Hepatocyte (in vitro differentiated cells): ENCODE results near the gene UBR3.
A peak's percentile ranks its signal among the peaks of the same experiment; 100 is the strongest.

Source experiments
- CTCF ChIP-seq: fragments of 200-600 bp; sonication (generic); IDR thresholded peaks from 2 replicates; pipeline ENCODE4 v1.5.1; 2016; ENCODE audit warnings: antibody characterized with exemption, mild to moderate bottlenecking; ENCODE audit not compliant: poor library complexity
- EZH2 ChIP-seq: fragments of 200-600 bp; sonication (generic); IDR thresholded peaks from 2 replicates; pipeline ENCODE4 v1.6.1; 2016; ENCODE audit warnings: antibody characterized with exemption, mild to moderate bottlenecking, borderline replicate concordance
- EZH2phosphoT487 ChIP-seq: fragments of 200-600 bp; sonication (generic); IDR thresholded peaks from one replicate; pipeline ENCODE4 v1.6.1; 2018; ENCODE audit warnings: antibody characterized with exemption, mild to moderate bottlenecking, low read depth, moderate library complexity; ENCODE audit not compliant: unreplicated experiment, severe bottlenecking

- no peak for TF ChIP-seq EZH2phosphoT487
- peak; percentile 95 for TF ChIP-seq CTCF
- TF ChIP-seq EZH2: no peak
Measured at GRCh38 chr2:169824373-169825333, 2.6 kb upstream of the UBR3 start, which contains the start of gene METTL5.
